Measurements from ENCODE around the gene WWTR1.

WWTR1 gene

GRCh38 chr3:149494759-149495580 lies 162.9 kb downstream of the WWTR1 start:
- TF ChIP-seq CTCF (IDR thresholded peaks at IDR 0.05; ENCODE audit: low read depth, low read length, missing control alignments) = no peak
- H3K4me3 ChIP-seq (ENCODE audit: low read depth, low read length) = no peak overlapping the region
- DNase-seq (ENCODE audit: low read depth) = no peak

- no peak for DNase-seq (ENCODE audit: low read depth)
- no peak overlapping the region for H3K4me3 ChIP-seq (ENCODE audit: low read depth, low read length)
- TF ChIP-seq CTCF (IDR thresholded peaks at IDR 0.05; ENCODE audit: low read depth, low read length, missing control alignments) = peak; percentile 89
These were observed 163.6 kb downstream of the WWTR1 start for GRCh38 chr3:149494022-149494758.

- no peak for DNase-seq (ENCODE audit: low read depth)
- no peak overlapping the region for H3K4me3 ChIP-seq (ENCODE audit: low read depth, low read length)
- no peak for TF ChIP-seq CTCF (IDR thresholded peaks at IDR 0.05; ENCODE audit: low read depth, low read length, missing control alignments)
These were observed 164.4 kb downstream of the WWTR1 start for GRCh38 chr3:149493315-149494021.

GRCh38 chr3:149490260-149490971 lies 167.4 kb downstream of the WWTR1 start:
- TF ChIP-seq CTCF (IDR thresholded peaks at IDR 0.05; ENCODE audit: low read depth, low read length, missing control alignments) = no peak
- DNase-seq (ENCODE audit: low read depth) = no peak
- no peak overlapping the region for H3K4me3 ChIP-seq (ENCODE audit: low read depth, low read length)

- TF ChIP-seq CTCF (IDR thresholded peaks at IDR 0.05; ENCODE audit: low read depth, low read length, missing control alignments) = peak; percentile 60
- DNase-seq (ENCODE audit: low read depth) = no peak
- H3K4me3 ChIP-seq (ENCODE audit: low read depth, low read length) = no peak overlapping the region
These were observed 168.7 kb downstream of the WWTR1 start for GRCh38 chr3:149489060-149489690.

- no peak for DNase-seq (ENCODE audit: low read depth)
- no peak overlapping the region for H3K4me3 ChIP-seq (ENCODE audit: low read depth, low read length)
These were observed 170.1 kb downstream of the WWTR1 start for GRCh38 chr3:149487598-149488197.

More at GRCh38 chr3:149487598-149488197, 170.1 kb downstream of the WWTR1 start:
- TF ChIP-seq CTCF (IDR thresholded peaks at IDR 0.05; ENCODE audit: low read depth, low read length, missing control alignments) = peak; percentile 92
